Fibroblast of lung (primary cell): ENCODE results near the gene KCNK15. TPM values are rescaled to one million over a fixed set of nuclear protein-coding genes. Genes with fewer than 3 reads are reported as not detected.
"Not testable (repeated sequence)": the region's sequence is repeated elsewhere in the genome, so short reads cannot be mapped to it uniquely, and the experiment has no call there.

ENCODE experiments used
- DNase-seq, 2 donors: peaks; one replicate each; pipeline versions ENCODE4 v3.0.0 to v3.0.0-alpha.2; 2010; ENCODE audit warnings: low read depth in 2 of 2
- H2AFZ ChIP-seq: 2 replicates; pipeline ENCODE4 v1.5.1; 2012; ENCODE audit warnings: low read length, control low read depth, inconsistent platforms
- H3K27ac ChIP-seq: 2 replicates; pipeline ENCODE4 v1.5.1; 2011; ENCODE audit warnings: low read length, control low read depth; ENCODE audit not compliant: insufficient read depth
- H3K27me3 ChIP-seq: 2 replicates; pipeline ENCODE4 v1.5.1; 2011; ENCODE audit warnings: mild to moderate bottlenecking, low read length; ENCODE audit not compliant: control insufficient read depth, insufficient read depth
- H3K36me3 ChIP-seq: 2 replicates; pipeline ENCODE4 v1.5.1; 2011; ENCODE audit warnings: low read length; ENCODE audit not compliant: control insufficient read depth, insufficient read depth
- H3K4me1 ChIP-seq: 2 replicates; pipeline ENCODE4 v1.5.1; 2011; ENCODE audit warnings: low read length; ENCODE audit not compliant: control insufficient read depth, insufficient read depth; ENCODE audit errors: extremely low read depth
- H3K4me2 ChIP-seq: 2 replicates; pipeline ENCODE4 v1.5.1; 2011; ENCODE audit warnings: low read length, control low read depth; ENCODE audit not compliant: insufficient read depth; ENCODE audit errors: extremely low read depth
- H3K4me3 ChIP-seq, 4 experiments: fragments of 200-600 bp in 1 of 4; sonication (generic) in 1 of 4; replicated peaks in 1 of 4; 2 replicates each; pipeline ENCODE4 v1.5.1; 2011 to 2016; ENCODE audit warnings: low read length in 4 of 4, low read depth in 3 of 4, mild to moderate bottlenecking in 3 of 4, control low read depth in 2 of 4, inconsistent platforms in 1 of 4, mixed read lengths in 1 of 4; ENCODE audit not compliant: insufficient read depth in 1 of 4; ENCODE audit errors: control extremely low read depth in 1 of 4
- H3K79me2 ChIP-seq: 2 replicates; pipeline ENCODE4 v1.5.1; 2012; ENCODE audit warnings: mild to moderate bottlenecking, low read length, inconsistent platforms; ENCODE audit not compliant: control insufficient read depth, insufficient read depth
- H3K9ac ChIP-seq: 2 replicates; pipeline ENCODE4 v1.5.1; 2011; ENCODE audit warnings: mild to moderate bottlenecking, low read length, control low read depth; ENCODE audit not compliant: insufficient read depth
- H3K9me3 ChIP-seq: 2 replicates; pipeline ENCODE4 v1.5.1; 2012; ENCODE audit warnings: low read depth, low read length; ENCODE audit not compliant: control insufficient read depth, insufficient read depth
- H4K20me1 ChIP-seq: 2 replicates; pipeline ENCODE4 v1.5.1; 2011; ENCODE audit warnings: low read length; ENCODE audit not compliant: control insufficient read depth, insufficient read depth; ENCODE audit errors: extremely low read depth
- EZH2 ChIP-seq: IDR thresholded peaks from 2 replicates; pipeline ENCODE4 v1.5.1; 2012; ENCODE audit warnings: low read length, control low read depth, mild to moderate bottlenecking; ENCODE audit errors: missing control alignments
- polyA plus RNA-seq, 2 donors: library from polyadenylated mRNA; depleted of rRNA in 1 of 2; stranded (reverse) in 1 of 2; unstranded in 1 of 2; fragments of >200 nt; gene quantifications; 2 replicates each; pipeline ENCODE4 v1.2.1, GENCODE V29; 2011 to 2012; ENCODE audit warnings: missing spikeins in 1 of 2
- total RNA-seq: library from RNA; depleted of rRNA; stranded (reverse); fragments of >200 nt; gene quantifications from 2 replicates; pipeline ENCODE4 v1.2.1, GENCODE V29; 2014
- TF ChIP-seq, protein P1 (sequence below), 2 donors: IDR thresholded peaks in 1 of 2; conservative IDR thresholded peaks in 1 of 2; 1 replicate in 1 of 2; 2 replicates in 1 of 2; pipeline ENCODE4 v1.5.1; 2011 to 2012; ENCODE audit warnings: low read length in 2 of 2, control low read depth in 1 of 2, inconsistent platforms in 1 of 2, low read depth in 1 of 2, mild to moderate bottlenecking in 1 of 2

Gene KCNK15
- total and polyA plus RNA-seq, 2 donors (not counting 1 experiment from before 2014, with no cell fraction given): 1.8 to 2.2 TPM

GRCh38 chr20:44762466-44763140 is 16.9 kb downstream of the KCNK15 start:
- TF ChIP-seq, protein P1, sequence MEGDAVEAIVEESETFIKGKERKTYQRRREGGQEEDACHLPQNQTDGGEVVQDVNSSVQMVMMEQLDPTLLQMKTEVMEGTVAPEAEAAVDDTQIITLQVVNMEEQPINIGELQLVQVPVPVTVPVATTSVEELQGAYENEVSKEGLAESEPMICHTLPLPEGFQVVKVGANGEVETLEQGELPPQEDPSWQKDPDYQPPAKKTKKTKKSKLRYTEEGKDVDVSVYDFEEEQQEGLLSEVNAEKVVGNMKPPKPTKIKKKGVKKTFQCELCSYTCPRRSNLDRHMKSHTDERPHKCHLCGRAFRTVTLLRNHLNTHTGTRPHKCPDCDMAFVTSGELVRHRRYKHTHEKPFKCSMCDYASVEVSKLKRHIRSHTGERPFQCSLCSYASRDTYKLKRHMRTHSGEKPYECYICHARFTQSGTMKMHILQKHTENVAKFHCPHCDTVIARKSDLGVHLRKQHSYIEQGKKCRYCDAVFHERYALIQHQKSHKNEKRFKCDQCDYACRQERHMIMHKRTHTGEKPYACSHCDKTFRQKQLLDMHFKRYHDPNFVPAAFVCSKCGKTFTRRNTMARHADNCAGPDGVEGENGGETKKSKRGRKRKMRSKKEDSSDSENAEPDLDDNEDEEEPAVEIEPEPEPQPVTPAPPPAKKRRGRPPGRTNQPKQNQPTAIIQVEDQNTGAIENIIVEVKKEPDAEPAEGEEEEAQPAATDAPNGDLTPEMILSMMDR (conservative IDR thresholded peaks at IDR 0.05 in 1 of 2, IDR thresholded peaks at IDR 0.05 in 1 of 2; ENCODE audit: low read depth in 1 of 2, low read length in 2 of 2): no peak
- no peak for TF ChIP-seq EZH2

DNA sequence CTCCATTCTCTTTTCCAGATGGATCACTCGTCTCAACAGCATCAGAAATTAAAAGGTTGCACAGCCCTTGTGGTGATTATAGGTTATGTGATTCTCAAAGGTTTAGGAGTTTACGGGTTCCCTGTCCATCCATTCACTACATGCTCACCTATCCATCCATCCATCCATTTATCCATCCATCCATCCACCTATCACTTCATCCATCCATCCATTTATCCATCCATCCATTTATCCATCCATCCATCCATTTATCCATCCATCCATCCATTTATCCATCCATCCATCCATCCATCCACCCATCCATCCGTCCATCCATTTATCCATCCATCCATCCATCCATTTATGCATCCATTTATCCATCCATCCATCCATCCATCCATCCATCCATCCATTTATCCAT is 18.1 kb downstream of the KCNK15 start:
- H3K27me3 ChIP-seq, H3K79me2 ChIP-seq, DNase-seq, H3K27ac ChIP-seq, H3K36me3 ChIP-seq, H3K9me3 ChIP-seq, H3K4me2 ChIP-seq, H3K9ac ChIP-seq, H3K4me1 ChIP-seq, H4K20me1 ChIP-seq, H2AFZ ChIP-seq, H3K4me3 ChIP-seq: not testable (repeated sequence)

More at GRCh38 chr20:44762466-44763140, 16.9 kb downstream of the KCNK15 start:
- Histone ChIP-seq H3K4me3 (no peak overlapping the region), H3K9me3 (no peaks in the 10 kb centered on the region), H3K79me2 (no peaks in the 10 kb centered on the region), H2AFZ (no peak overlapping the region), H3K9ac (no peak overlapping the region), H3K36me3 (no peaks in the 10 kb centered on the region), H3K4me2 (no peak overlapping the region), H4K20me1 (no peaks in the 10 kb centered on the region), H3K27me3 (peaks cover 7% of the 10 kb centered on the region), H3K27ac (no peak overlapping the region), H3K4me1 (no peaks in the 10 kb centered on the region)
- DNase-seq: no peak

GRCh38 chr20:44765091-44765490 is 19.4 kb downstream of the KCNK15 start:
- Histone ChIP-seq H3K9ac (no peak overlapping the region), H4K20me1 (no peaks in the 10 kb centered on the region), H3K27me3 (peaks cover 13% of the 10 kb centered on the region), H3K4me3 (no peak overlapping the region), H3K9me3 (no peaks in the 10 kb centered on the region), H2AFZ (no peak overlapping the region), H3K27ac (no peak overlapping the region), H3K36me3 (no peaks in the 10 kb centered on the region), H3K4me1 (no peaks in the 10 kb centered on the region), H3K79me2 (no peaks in the 10 kb centered on the region), H3K4me2 (no peak overlapping the region)
- TF ChIP-seq, protein P1 (conservative IDR thresholded peaks at IDR 0.05 in 1 of 2, IDR thresholded peaks at IDR 0.05 in 1 of 2; ENCODE audit: low read depth in 1 of 2, low read length in 2 of 2): no peak
- no peak for TF ChIP-seq EZH2
- no peak for DNase-seq
